Neural cell (in vitro differentiated cells): ENCODE results near the gene KRTAP9-2. TPM values are rescaled to one million over a fixed set of nuclear protein-coding genes. Genes with fewer than 3 reads are reported as not detected.
"Not testable (repeated sequence)": the region's sequence is repeated elsewhere in the genome, so short reads cannot be mapped to it uniquely, and the experiment has no call there.

ENCODE experiments used
- H2AFZ ChIP-seq: fragments of 200-600, 300-800 bp; sonication (generic), shearing (Covaris generic); 2 replicates; pipeline ENCODE4 v1.6.0; 2014; ENCODE audit warnings: low read depth, mild to moderate bottlenecking, antibody characterized with exemption, low read length, moderate library complexity
- H3F3A ChIP-seq: fragments of 200-600 bp; shearing (Covaris generic); 2 replicates; pipeline ENCODE4 v1.6.1; 2016; ENCODE audit warnings: mild to moderate bottlenecking, moderate library complexity, mixed read lengths, antibody characterized with exemption, low read length; ENCODE audit not compliant: insufficient read depth, poor library complexity, severe bottlenecking
- H3K27ac ChIP-seq: fragments of 200-600, 300-800 bp; sonication (generic), shearing (Covaris generic); 2 replicates; pipeline ENCODE4 v1.5.1; 2014; ENCODE audit warnings: mild to moderate bottlenecking, low read length, moderate library complexity
- H3K27me3 ChIP-seq: fragments of 300-800, 200-600 bp; sonication (generic), shearing (Covaris generic); 2 replicates; pipeline ENCODE4 v1.6.0; 2014; ENCODE audit warnings: mild to moderate bottlenecking, low read depth, low read length, moderate library complexity; ENCODE audit not compliant: insufficient read depth
- H3K36me3 ChIP-seq: fragments of 300-800, 200-600 bp; sonication (generic), shearing (Covaris generic); 2 replicates; pipeline ENCODE4 v1.5.1; 2014; ENCODE audit warnings: mild to moderate bottlenecking, antibody characterized with exemption, low read length, moderate library complexity; ENCODE audit not compliant: insufficient read depth
- H3K4me2 ChIP-seq: fragments of 300-800, 200-600 bp; sonication (generic), shearing (Covaris generic); 2 replicates; pipeline ENCODE4 v1.6.0; 2014; ENCODE audit warnings: mild to moderate bottlenecking, low read length
- H3K4me3 ChIP-seq: fragments of 300-800, 200-600 bp; sonication (generic), shearing (Covaris generic); 2 replicates; pipeline ENCODE4 v1.5.1; 2014; ENCODE audit warnings: mild to moderate bottlenecking, low read length, moderate library complexity
- H3K79me2 ChIP-seq: fragments of 200-600 bp; shearing (Covaris generic); replicated peaks from 2 replicates; pipeline ENCODE4 v1.6.0; 2014; ENCODE audit warnings: mild to moderate bottlenecking, low read length, moderate library complexity; ENCODE audit not compliant: insufficient read depth
- H3K9ac ChIP-seq: fragments of 300-800, 200-600 bp; sonication (generic), shearing (Covaris generic); 2 replicates; pipeline ENCODE4 v1.6.1; 2016; ENCODE audit warnings: mild to moderate bottlenecking, low read length, mixed read lengths
- H3K9me2 ChIP-seq: fragments of 200-600 bp; shearing (Covaris generic); 2 replicates; pipeline ENCODE4 v1.6.1; 2016; ENCODE audit warnings: mild to moderate bottlenecking, low read length, mixed read lengths; ENCODE audit not compliant: insufficient read depth
- H3K9me3 ChIP-seq: fragments of 200-600, 300-800 bp; sonication (generic), shearing (Covaris generic); 2 replicates; pipeline ENCODE4 v1.6.1; 2016; ENCODE audit warnings: mild to moderate bottlenecking, mixed run types, low read length, moderate library complexity, mixed read lengths
- H4K20me1 ChIP-seq: fragments of 200-600 bp; shearing (Covaris generic); 2 replicates; pipeline ENCODE4 v1.6.1; 2016; ENCODE audit warnings: mild to moderate bottlenecking, mixed run types; ENCODE audit not compliant: insufficient read depth
- EP300 ChIP-seq: fragments of 450-650 bp; conservative IDR thresholded peaks from 2 replicates; pipeline ENCODE4 v1.6.1; 2014; ENCODE audit warnings: antibody characterized with exemption, mild to moderate bottlenecking, moderate library complexity; ENCODE audit not compliant: poor library complexity, severe bottlenecking
- EZH2 ChIP-seq: fragments of 200-600, 300-800 bp; shearing (Covaris generic), sonication (generic); IDR thresholded peaks from 2 replicates; pipeline ENCODE4 v1.6.1; 2014; ENCODE audit warnings: antibody characterized with exemption, low read length, borderline replicate concordance, mild to moderate bottlenecking; ENCODE audit not compliant: insufficient read depth, poor library complexity, severe bottlenecking
- MXI1 ChIP-seq: fragments of 450-650 bp; conservative IDR thresholded peaks from 2 replicates; pipeline ENCODE4 v1.6.1; 2014; ENCODE audit warnings: antibody characterized with exemption, mild to moderate bottlenecking; ENCODE audit not compliant: poor library complexity, severe bottlenecking
- POLR2AphosphoS5 ChIP-seq: IDR thresholded peaks from 2 replicates; pipeline ENCODE4 v1.6.1; 2012
- RAD21 ChIP-seq: fragments of 450-650 bp; conservative IDR thresholded peaks from 2 replicates; pipeline ENCODE4 v1.6.1; 2014; ENCODE audit warnings: antibody characterized with exemption, mild to moderate bottlenecking, moderate library complexity
- REST ChIP-seq: IDR thresholded peaks from 2 replicates; pipeline ENCODE4 v1.6.1; 2012; ENCODE audit warnings: borderline replicate concordance
- SMC3 ChIP-seq: fragments of 450-650 bp; conservative IDR thresholded peaks from 2 replicates; pipeline ENCODE4 v1.6.1; 2014; ENCODE audit warnings: antibody characterized with exemption, mild to moderate bottlenecking, moderate library complexity; ENCODE audit not compliant: poor library complexity
- TAF1 ChIP-seq: IDR thresholded peaks from 2 replicates; pipeline ENCODE4 v1.6.1; 2012; ENCODE audit warnings: low read depth
- polyA plus RNA-seq: library from polyadenylated mRNA; depleted of rRNA; stranded (reverse); fragments of >200 nt; gene quantifications from 2 replicates; pipeline ENCODE4 v1.2.3, GENCODE V29; 2014
- TF ChIP-seq, protein P1 (sequence below): fragments of 450-650 bp; IDR thresholded peaks from 2 replicates; pipeline ENCODE4 v1.5.1; 2014; ENCODE audit warnings: antibody characterized with exemption, mild to moderate bottlenecking, moderate library complexity; ENCODE audit not compliant: poor library complexity, severe bottlenecking

KRTAP9-2 gene
- polyA plus RNA-seq, 1 donor from 2014 or later, result not detected

GRCh38 chr17:41189837-41190318 is 36.6 kb upstream of the KRTAP9-2 start, which contains the start of gene KRTAP9-1:
Gene KRTAP9-1 (plus strand): TSS chr17:41189887. CDS start chr17:41189887, 0 bp downstream.
- H3K9me2 ChIP-seq, H3K4me3 ChIP-seq, H3K27ac ChIP-seq, H3K36me3 ChIP-seq, H3F3A ChIP-seq, H2AFZ ChIP-seq, H3K4me2 ChIP-seq, H3K27me3 ChIP-seq, H3K9ac ChIP-seq, H4K20me1 ChIP-seq, H3K9me3 ChIP-seq, H3K79me2 ChIP-seq: not testable (repeated sequence)

DNA sequence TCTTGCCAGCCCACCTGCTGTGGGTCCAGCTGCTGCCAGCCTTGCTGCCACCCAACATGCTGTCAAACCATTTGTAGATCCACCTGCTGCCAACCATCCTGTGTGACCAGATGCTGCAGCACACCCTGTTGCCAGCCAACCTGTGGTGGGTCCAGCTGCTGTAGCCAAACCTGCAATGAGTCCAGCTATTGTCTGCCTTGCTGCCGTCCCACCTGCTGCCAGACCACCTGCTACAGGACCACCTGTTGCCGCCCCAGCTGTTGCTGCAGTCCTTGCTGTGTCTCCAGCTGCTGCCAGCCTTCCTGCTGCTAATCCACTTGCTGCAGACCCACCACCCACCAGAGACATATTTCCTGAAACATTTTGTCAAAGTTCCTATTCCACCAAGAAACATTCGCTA is 36.1 kb upstream of the KRTAP9-2 start:
- no peak for TF ChIP-seq POLR2AphosphoS5
- TF ChIP-seq EZH2, result no peak
- no peak for TF ChIP-seq REST
- TF ChIP-seq MXI1, result no peak
- TF ChIP-seq, protein P1, sequence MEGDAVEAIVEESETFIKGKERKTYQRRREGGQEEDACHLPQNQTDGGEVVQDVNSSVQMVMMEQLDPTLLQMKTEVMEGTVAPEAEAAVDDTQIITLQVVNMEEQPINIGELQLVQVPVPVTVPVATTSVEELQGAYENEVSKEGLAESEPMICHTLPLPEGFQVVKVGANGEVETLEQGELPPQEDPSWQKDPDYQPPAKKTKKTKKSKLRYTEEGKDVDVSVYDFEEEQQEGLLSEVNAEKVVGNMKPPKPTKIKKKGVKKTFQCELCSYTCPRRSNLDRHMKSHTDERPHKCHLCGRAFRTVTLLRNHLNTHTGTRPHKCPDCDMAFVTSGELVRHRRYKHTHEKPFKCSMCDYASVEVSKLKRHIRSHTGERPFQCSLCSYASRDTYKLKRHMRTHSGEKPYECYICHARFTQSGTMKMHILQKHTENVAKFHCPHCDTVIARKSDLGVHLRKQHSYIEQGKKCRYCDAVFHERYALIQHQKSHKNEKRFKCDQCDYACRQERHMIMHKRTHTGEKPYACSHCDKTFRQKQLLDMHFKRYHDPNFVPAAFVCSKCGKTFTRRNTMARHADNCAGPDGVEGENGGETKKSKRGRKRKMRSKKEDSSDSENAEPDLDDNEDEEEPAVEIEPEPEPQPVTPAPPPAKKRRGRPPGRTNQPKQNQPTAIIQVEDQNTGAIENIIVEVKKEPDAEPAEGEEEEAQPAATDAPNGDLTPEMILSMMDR, result no peak
- TF ChIP-seq EP300, result no peak
- TF ChIP-seq TAF1, result no peak
- no peak for TF ChIP-seq RAD21
- TF ChIP-seq SMC3, result no peak
- H3K36me3 ChIP-seq, result no peaks in the 10 kb centered on the region
- H3K4me3 ChIP-seq, result no peak overlapping the region
- no peaks in the 10 kb centered on the region for H3K9me2 ChIP-seq
- no peaks in the 10 kb centered on the region for H3K79me2 ChIP-seq
- H3F3A ChIP-seq, result no peaks in the 10 kb centered on the region
- no peak overlapping the region for H3K27ac ChIP-seq
- no peak overlapping the region for H3K4me2 ChIP-seq
- H3K9me3 ChIP-seq, result no peaks in the 10 kb centered on the region
- no peak overlapping the region for H3K9ac ChIP-seq
- no peaks in the 10 kb centered on the region for H4K20me1 ChIP-seq
- no peak overlapping the region for H2AFZ ChIP-seq
- H3K27me3 ChIP-seq, result no peaks in the 10 kb centered on the region

GRCh38 chr17:41196068-41196467 is 30.4 kb upstream of the KRTAP9-2 start:
- Histone ChIP-seq H3F3A (no peaks in the 10 kb centered on the region), H3K4me3 (no peak overlapping the region), H4K20me1 (no peaks in the 10 kb centered on the region), H3K9me2 (no peaks in the 10 kb centered on the region), H3K4me2 (no peak overlapping the region), H3K79me2 (no peaks in the 10 kb centered on the region), H3K27me3 (no peaks in the 10 kb centered on the region), H3K36me3 (no peaks in the 10 kb centered on the region), H2AFZ (no peak overlapping the region), H3K9ac (no peak overlapping the region), H3K9me3 (no peaks in the 10 kb centered on the region), H3K27ac (no peak overlapping the region)
- TF ChIP-seq MXI1 (no peak), REST (no peak), TAF1 (no peak), EP300 (no peak), EZH2 (no peak), RAD21 (no peak), POLR2AphosphoS5 (no peak), SMC3 (no peak)
- TF ChIP-seq, protein P1, result no peak
